HG02798 (cell line): Measurements from ENCODE around the gene ANXA2.
A peak's percentile ranks its signal among the peaks of the same experiment; 100 is the strongest.
"Not testable (repeated sequence)": the region's sequence is repeated elsewhere in the genome, so short reads cannot be mapped to it uniquely, and the experiment has no call there.

Experiments used
- ATAC-seq: cut with Tn5 transposase; IDR thresholded peaks from one replicate; pipeline ENCODE4 v1.9.1; 2021; ENCODE audit warnings: mild to moderate bottlenecking; ENCODE audit not compliant: unreplicated experiment, poor library complexity

ANXA2 gene

DNA sequence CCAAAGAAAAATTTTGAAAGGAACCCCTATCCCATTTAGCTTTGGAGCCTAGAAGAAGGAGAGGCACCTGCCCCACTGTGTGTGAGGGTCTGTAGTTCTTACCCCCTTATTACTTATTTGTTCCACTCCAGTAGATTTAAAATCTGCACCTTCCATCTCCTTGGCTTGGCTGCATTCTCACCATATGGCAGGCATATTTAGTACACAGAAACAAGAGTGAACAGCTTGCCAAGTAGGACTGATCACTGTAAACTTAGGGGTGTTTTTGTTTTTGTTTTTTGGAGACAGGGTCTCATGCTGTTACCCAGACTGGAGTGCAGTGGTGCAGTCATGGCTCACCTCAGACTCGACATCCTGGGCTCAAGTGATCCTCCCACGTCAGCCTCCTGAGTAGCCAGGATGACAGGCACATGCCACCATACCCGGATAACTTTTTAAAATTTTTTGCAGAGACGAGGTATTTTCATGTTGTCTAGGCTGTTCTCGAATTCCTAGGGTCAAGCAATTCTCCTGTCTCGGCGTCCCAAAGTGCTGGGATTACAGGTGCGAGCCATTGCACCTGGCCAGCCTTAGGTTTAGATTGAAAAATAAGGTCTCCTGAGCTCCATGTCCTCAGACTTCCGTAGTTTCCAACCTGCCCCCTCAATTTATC, 14.1 kb upstream of the ANXA2 start:
- no peak for ATAC-seq

GRCh38 chr15:60410350-60410749, 12.6 kb upstream of the ANXA2 start:
- not testable (repeated sequence) for ATAC-seq

DNA sequence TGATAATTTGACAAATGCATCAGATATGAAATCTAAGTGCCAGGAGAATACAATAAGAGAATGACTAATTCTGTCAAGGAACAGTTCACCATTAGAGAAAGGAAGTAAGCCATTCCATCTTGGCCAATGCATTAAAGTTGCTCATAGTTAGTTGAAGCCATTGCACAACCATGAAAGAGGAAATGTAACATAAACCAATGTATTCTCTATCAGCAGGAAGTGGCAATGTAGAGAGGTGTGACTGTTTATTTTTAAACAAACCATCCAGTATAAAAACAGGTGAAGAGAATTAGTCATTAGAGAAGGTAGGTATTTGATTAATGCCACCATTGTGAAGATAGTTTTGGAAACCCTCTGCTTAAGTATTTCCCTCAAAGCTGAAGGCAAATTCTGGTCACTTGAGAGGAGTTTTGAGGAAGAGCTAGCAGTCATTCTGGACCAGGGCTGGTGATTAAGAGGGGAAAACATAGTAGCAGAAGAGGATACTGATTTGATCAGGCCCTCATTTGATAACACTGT, 10.7 kb upstream of the ANXA2 start:
- ATAC-seq: no peak

DNA sequence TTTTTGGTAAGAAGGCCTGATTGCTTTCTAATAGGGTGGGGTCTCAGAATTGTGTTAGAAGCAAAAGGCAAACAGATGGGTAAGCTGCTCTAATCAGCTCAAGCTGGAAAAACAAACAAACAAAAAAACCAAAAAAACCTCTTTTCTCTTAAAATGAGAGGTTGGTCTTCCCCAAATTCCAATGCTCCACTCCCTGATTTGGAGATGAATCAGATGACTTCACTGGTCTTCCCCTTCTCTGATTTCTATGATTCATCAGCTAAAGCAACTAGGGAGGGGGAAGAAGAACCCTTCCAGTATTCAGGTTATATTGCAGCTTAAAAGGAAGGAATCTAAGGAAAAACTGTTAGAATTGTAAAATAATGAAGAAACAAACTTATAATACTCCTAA, 9.6 kb upstream of the ANXA2 start:
- no peak for ATAC-seq

- no peak for ATAC-seq
Observed at GRCh38 chr15:60406513-60407414, 9.0 kb upstream of the ANXA2 start.

- no peak for ATAC-seq
Observed at GRCh38 chr15:60405399-60405798, 7.6 kb upstream of the ANXA2 start.

GRCh38 chr15:60404351-60404750, 6.6 kb upstream of the ANXA2 start:
- not testable (repeated sequence) for ATAC-seq

- no peak for ATAC-seq
Observed at GRCh38 chr15:60400944-60401343, 3.2 kb upstream of the ANXA2 start.

GRCh38 chr15:60399931-60400330, 2.1 kb upstream of the ANXA2 start:
- no peak for ATAC-seq

GRCh38 chr15:60399246-60399915, 1.6 kb upstream of the ANXA2 start:
- ATAC-seq: no peak

- ATAC-seq: peak; percentile 80
Observed at GRCh38 chr15:60396958-60397771, 621 bp downstream of the ANXA2 start.

DNA sequence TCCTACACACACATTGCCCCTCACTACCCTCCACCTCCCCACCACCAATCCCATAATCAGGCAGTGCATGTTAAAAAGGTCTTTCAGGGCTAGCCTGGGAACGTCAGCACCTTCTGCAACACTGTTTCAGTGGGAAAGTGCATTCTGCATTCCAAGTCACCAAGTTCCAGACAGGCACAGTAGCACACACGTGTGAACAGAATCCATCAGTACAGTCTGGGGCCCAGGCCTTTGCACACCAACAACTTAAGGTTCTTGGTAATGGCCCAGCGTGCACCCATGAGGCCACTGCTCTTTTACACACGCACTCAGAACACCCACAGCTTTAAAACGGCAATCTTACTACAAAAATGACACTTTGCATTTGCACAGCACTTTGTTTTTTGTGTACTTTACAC, 1.2 kb downstream of the ANXA2 start:
- no peak for ATAC-seq

- no peak for ATAC-seq
Observed at GRCh38 chr15:60396100-60396499, 1.7 kb downstream of the ANXA2 start.

GRCh38 chr15:60395276-60396011, 2.3 kb downstream of the ANXA2 start:
- no peak for ATAC-seq

DNA sequence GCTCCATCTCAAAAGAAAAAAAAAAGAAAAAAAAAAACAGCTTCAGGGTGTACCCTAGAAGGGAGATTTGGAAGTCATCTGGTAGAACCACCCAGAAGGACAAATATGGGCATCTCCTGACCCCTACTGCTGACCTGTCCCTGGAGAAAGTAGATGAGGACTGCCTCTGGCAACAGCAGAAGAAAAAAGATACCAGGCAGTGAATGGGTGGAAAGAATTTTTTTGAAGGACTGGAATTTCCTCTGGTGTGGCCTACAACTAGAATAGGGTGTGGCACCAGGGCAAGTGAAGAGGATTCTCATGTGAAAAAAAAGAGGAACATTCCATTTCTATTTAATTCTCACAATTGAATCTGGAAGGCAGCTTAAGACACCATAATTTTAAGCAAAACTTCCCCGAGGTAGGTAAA, 3.1 kb downstream of the ANXA2 start:
- ATAC-seq: no peak

DNA sequence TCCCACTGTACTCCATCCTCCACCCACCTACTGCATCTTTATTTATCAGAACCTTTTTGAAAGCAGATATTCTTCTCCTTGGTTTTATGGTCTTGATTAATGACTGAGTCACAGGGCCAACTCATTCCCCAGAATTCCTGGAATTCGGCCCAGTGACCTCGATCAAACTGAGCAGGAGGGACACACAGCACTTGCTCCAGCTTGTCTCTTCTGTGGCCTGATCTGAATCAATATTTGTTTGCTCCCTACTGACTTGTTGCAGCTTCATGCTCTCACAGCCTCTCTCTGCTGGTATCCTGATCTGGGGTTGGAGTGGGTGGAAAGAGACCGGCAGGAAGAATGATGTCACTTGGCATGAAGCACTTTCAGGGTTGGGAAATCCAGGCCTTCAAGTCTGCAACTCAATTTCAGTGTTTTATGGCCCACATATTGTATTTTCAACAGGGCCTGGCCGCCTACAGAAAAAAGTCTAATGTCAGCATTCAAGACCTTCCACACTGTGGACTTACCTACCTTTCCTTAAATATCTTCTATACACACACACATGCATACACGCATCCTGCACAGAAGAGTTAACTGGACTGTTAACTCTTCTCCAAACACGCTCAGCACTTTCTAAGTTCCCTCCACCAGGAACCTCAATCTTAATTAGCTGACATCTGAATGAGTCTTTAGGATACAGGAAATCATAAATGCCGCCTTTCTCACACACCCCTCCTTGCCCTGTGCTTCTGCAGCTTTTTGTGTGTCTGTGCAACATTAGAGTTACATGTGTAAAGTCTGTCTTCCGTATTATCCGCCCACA, 4.6 kb downstream of the ANXA2 start:
- no peak for ATAC-seq

DNA sequence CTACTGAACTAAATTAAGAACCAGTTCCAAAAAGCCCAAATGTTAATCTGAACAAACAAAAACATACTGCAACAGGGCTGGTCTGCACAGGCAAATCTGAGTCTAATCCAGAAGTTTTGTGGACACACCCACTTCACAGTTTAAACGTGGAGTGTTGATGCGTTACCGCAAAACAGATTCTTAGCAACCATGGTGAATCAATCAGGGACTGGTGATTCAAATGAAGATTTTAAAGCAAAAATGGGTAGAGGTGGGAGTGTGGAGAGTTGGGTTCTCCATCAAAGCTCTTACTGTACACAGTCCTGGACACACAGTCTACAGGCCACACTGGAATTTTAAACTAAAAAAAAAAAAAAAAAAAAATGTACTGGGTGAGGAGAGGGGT, 5.2 kb downstream of the ANXA2 start:
- ATAC-seq: no peak

GRCh38 chr15:60391722-60392315, 6.0 kb downstream of the ANXA2 start:
- no peak for ATAC-seq
